Activated naive CD4-positive, alpha-beta T cell treated with anti-CD3 and anti-CD28 coated beads, Interleukin-2, amount 50 U/mL, for 24 hours (primary cell): ENCODE data around the gene EXOC4.
"Not testable (repeated sequence)": the region's sequence is repeated elsewhere in the genome, so short reads cannot be mapped to it uniquely, and the experiment has no call there.

Source experiments
- H3K27ac Mint-ChIP-seq: one replicate; pipeline ENCODE4 v1.8.0; 2021; ENCODE audit warnings: mild to moderate bottlenecking, mixed read lengths
- H3K27me3 Mint-ChIP-seq: one replicate; pipeline ENCODE4 v1.8.0; 2021; ENCODE audit warnings: mixed read lengths
- H3K36me3 Mint-ChIP-seq: one replicate; pipeline ENCODE4 v1.8.0; 2021; ENCODE audit warnings: mixed read lengths
- H3K4me1 Mint-ChIP-seq: one replicate; pipeline ENCODE4 v1.8.0; 2021; ENCODE audit warnings: mixed read lengths
- H3K4me3 Mint-ChIP-seq: one replicate; pipeline ENCODE4 v1.8.0; 2021; ENCODE audit warnings: mild to moderate bottlenecking, mixed read lengths
- H3K9me3 Mint-ChIP-seq: one replicate; pipeline ENCODE4 v1.8.0; 2021; ENCODE audit warnings: mixed read lengths

Gene EXOC4

GRCh38 chr7:133962646-133963045 is 709.8 kb downstream of the EXOC4 start:
- H3K36me3 Mint-ChIP-seq = peaks cover 40% of the 10 kb centered on the region
- H3K9me3 Mint-ChIP-seq = peaks cover 19% of the 10 kb centered on the region
- no peak overlapping the region for H3K4me3 Mint-ChIP-seq
- H3K4me1 Mint-ChIP-seq = no peaks in the 10 kb centered on the region
- H3K27me3 Mint-ChIP-seq = no peaks in the 10 kb centered on the region
- H3K27ac Mint-ChIP-seq = no peak overlapping the region

- Mint-ChIP-seq H3K36me3 (peaks cover 45% of the 10 kb centered on the region), H3K27ac (no peak overlapping the region), H3K9me3 (peaks cover 19% of the 10 kb centered on the region), H3K27me3 (no peaks in the 10 kb centered on the region), H3K4me1 (no peaks in the 10 kb centered on the region), H3K4me3 (no peak overlapping the region)
These were observed 710.8 kb downstream of the EXOC4 start for GRCh38 chr7:133963629-133964028.

GRCh38 chr7:133971625-133972024 is 718.7 kb downstream of the EXOC4 start:
- Mint-ChIP-seq H3K27ac (no peak overlapping the region), H3K36me3 (peaks cover 27% of the 10 kb centered on the region), H3K4me1 (no peaks in the 10 kb centered on the region), H3K9me3 (peaks cover 10% of the 10 kb centered on the region), H3K4me3 (no peak overlapping the region), H3K27me3 (no peaks in the 10 kb centered on the region)

GRCh38 chr7:133973710-133974109 is 720.8 kb downstream of the EXOC4 start:
- Mint-ChIP-seq H3K4me1 (no peaks in the 10 kb centered on the region), H3K36me3 (peaks cover 15% of the 10 kb centered on the region), H3K4me3 (no peak overlapping the region), H3K27me3 (no peaks in the 10 kb centered on the region), H3K27ac (no peak overlapping the region), H3K9me3 (no peaks in the 10 kb centered on the region)

GRCh38 chr7:133975130-133975529 is 722.3 kb downstream of the EXOC4 start:
- H3K4me1 Mint-ChIP-seq = no peaks in the 10 kb centered on the region
- H3K27ac Mint-ChIP-seq = no peak overlapping the region
- no peak overlapping the region for H3K4me3 Mint-ChIP-seq
- peaks cover 13% of the 10 kb centered on the region for H3K36me3 Mint-ChIP-seq
- H3K9me3 Mint-ChIP-seq = peaks cover 4% of the 10 kb centered on the region
- H3K27me3 Mint-ChIP-seq = no peaks in the 10 kb centered on the region

GRCh38 chr7:133976140-133976539 is 723.3 kb downstream of the EXOC4 start:
- Mint-ChIP-seq H3K4me1 (no peaks in the 10 kb centered on the region), H3K27me3 (no peaks in the 10 kb centered on the region), H3K9me3 (peaks cover 5% of the 10 kb centered on the region), H3K4me3 (no peak overlapping the region), H3K27ac (no peak overlapping the region), H3K36me3 (peaks cover 14% of the 10 kb centered on the region)

- Mint-ChIP-seq H3K4me1 (no peaks in the 10 kb centered on the region), H3K27ac (peak overlapping the region; percentile 52)
These were observed 724.8 kb downstream of the EXOC4 start for GRCh38 chr7:133977409-133978274.

GRCh38 chr7:133978502-133979295 is 725.8 kb downstream of the EXOC4 start:
- Mint-ChIP-seq H3K27me3 (no peaks in the 10 kb centered on the region), H3K4me3 (no peak overlapping the region), H3K36me3 (peaks cover 14% of the 10 kb centered on the region), H3K9me3 (peaks cover 5% of the 10 kb centered on the region), H3K27ac (no peak overlapping the region), H3K4me1 (no peaks in the 10 kb centered on the region)

More at GRCh38 chr7:133977409-133978274, 724.8 kb downstream of the EXOC4 start:
- peaks cover 5% of the 10 kb centered on the region for H3K9me3 Mint-ChIP-seq
- no peaks in the 10 kb centered on the region for H3K27me3 Mint-ChIP-seq
- peaks cover 14% of the 10 kb centered on the region for H3K36me3 Mint-ChIP-seq
- H3K4me3 Mint-ChIP-seq = no peak overlapping the region

GRCh38 chr7:133980804-133981203 is 727.9 kb downstream of the EXOC4 start:
- Mint-ChIP-seq H3K27me3 (no peaks in the 10 kb centered on the region), H3K27ac (no peak overlapping the region), H3K4me1 (no peaks in the 10 kb centered on the region), H3K4me3 (no peak overlapping the region), H3K36me3 (peaks cover 16% of the 10 kb centered on the region), H3K9me3 (peaks cover 5% of the 10 kb centered on the region)

- peaks cover 5% of the 10 kb centered on the region for H3K9me3 Mint-ChIP-seq
- H3K4me3 Mint-ChIP-seq = no peak overlapping the region
- H3K4me1 Mint-ChIP-seq = no peaks in the 10 kb centered on the region
- peaks cover 12% of the 10 kb centered on the region for H3K36me3 Mint-ChIP-seq
- no peak overlapping the region for H3K27ac Mint-ChIP-seq
- H3K27me3 Mint-ChIP-seq = no peaks in the 10 kb centered on the region
These were observed 731.0 kb downstream of the EXOC4 start for GRCh38 chr7:133983685-133984419.

- Mint-ChIP-seq H3K4me3 (no peak overlapping the region), H3K36me3 (peaks cover 11% of the 10 kb centered on the region), H3K9me3 (peaks cover under 1% of the 10 kb centered on the region), H3K4me1 (no peaks in the 10 kb centered on the region), H3K27me3 (no peaks in the 10 kb centered on the region), H3K27ac (no peak overlapping the region)
These were observed 732.4 kb downstream of the EXOC4 start for GRCh38 chr7:133985300-133985699.

GRCh38 chr7:133987582-133987981 is 734.7 kb downstream of the EXOC4 start:
- Mint-ChIP-seq H3K9me3 (no peaks in the 10 kb centered on the region), H3K27me3 (no peaks in the 10 kb centered on the region), H3K4me3 (no peak overlapping the region), H3K4me1 (no peaks in the 10 kb centered on the region), H3K27ac (no peak overlapping the region), H3K36me3 (peaks cover 10% of the 10 kb centered on the region)

- H3K4me3 Mint-ChIP-seq = no peak overlapping the region
These were observed 740.7 kb downstream of the EXOC4 start for GRCh38 chr7:133993547-133993946.

GRCh38 chr7:133994100-133994499 is 741.2 kb downstream of the EXOC4 start:
- not testable (repeated sequence) for H3K4me1 Mint-ChIP-seq, H3K9me3 Mint-ChIP-seq, H3K27ac Mint-ChIP-seq, H3K27me3 Mint-ChIP-seq, H3K4me3 Mint-ChIP-seq
- H3K36me3 Mint-ChIP-seq = peaks cover 30% of the 10 kb centered on the region

More at GRCh38 chr7:133993547-133993946, 740.7 kb downstream of the EXOC4 start:
- peaks cover 28% of the 10 kb centered on the region for H3K36me3 Mint-ChIP-seq
- no peaks in the 10 kb centered on the region for H3K9me3 Mint-ChIP-seq
- no peaks in the 10 kb centered on the region for H3K27me3 Mint-ChIP-seq
- no peaks in the 10 kb centered on the region for H3K4me1 Mint-ChIP-seq
- no peak overlapping the region for H3K27ac Mint-ChIP-seq

GRCh38 chr7:133997463-133997862 is 744.6 kb downstream of the EXOC4 start:
- Mint-ChIP-seq H3K27me3 (no peaks in the 10 kb centered on the region), H3K27ac (no peak overlapping the region), H3K9me3 (no peaks in the 10 kb centered on the region), H3K4me3 (no peak overlapping the region), H3K36me3 (peaks cover 27% of the 10 kb centered on the region), H3K4me1 (no peaks in the 10 kb centered on the region)
